ENCODE data around the gene FRZB.

The FRZB gene

DNA sequence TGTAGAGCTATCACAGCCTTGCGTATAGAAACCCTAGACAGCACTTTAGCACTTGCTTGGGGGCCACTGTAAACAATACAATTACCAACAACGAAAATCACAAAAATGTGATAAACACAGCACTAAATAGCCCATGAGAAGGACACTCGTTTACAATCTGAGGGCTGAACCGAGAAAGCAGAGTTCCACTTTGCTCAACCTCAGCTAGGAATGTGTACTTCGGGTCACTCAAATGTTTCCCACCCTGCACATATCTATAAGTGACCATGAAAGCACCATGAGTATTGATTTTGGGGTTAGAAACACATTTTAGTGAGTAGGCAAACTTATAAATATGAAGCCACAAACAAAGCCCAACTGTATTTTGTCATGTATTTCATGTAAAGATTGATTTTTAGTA, 62.3 kb downstream of the FRZB start:
- DNase-seq = no peak

DNA sequence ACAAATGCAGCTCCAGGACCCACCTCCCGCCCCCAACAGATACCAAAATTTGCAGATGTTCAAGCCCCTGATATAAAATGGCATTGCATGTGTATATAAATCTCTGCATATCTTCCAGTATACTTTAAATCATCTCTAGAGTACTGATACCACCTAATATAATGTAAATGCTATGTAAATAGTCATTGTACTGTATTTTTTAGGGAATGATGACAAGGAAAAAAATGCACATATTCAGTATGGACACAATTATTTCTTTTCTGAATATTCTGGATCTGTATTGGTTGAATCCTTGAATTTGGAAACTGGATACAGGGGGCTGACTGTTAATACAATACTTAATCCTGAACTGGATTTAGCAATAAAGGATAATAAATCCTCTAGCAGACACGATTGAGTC, 67.7 kb downstream of the FRZB start:
- no peak for DNase-seq

DNA sequence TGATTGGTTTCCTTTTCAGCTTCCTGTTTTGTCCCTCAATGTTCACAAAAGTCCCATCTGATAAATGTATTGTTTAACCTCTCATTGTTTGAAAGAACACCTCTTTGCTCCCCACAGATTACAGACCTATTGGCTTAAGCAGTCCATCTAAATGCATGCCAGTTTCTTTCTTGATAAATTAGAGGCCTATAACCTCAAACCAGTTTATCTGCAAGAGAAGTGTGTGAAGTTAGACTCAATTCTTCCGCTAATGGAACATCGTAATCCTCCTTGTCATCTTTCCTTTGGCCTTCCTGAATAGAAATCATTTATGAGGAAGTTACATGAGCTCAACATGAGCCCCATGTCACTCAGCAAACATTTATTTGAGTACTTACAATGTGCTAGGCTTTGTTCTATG, 74.0 kb downstream of the FRZB start:
- no peak for DNase-seq

DNA sequence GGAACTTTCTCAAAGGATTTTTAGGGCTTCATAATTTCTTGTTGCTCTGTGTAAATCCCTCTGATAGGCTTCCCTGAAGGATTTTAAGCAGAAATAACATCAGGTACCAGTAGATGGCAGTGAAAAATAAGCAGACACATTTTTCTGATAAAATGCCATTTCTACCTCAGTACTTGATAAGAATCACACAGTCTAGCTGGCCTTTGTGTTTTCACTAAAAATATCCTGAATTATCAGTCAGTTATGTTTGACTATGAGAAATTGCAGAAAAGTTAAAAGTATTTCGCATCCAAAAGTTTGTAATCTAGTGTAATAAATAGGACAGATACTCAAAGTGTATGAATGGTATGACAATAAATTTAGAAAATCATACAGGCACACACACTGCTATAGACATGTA, 81.7 kb downstream of the FRZB start:
- DNase-seq = no peak

DNA sequence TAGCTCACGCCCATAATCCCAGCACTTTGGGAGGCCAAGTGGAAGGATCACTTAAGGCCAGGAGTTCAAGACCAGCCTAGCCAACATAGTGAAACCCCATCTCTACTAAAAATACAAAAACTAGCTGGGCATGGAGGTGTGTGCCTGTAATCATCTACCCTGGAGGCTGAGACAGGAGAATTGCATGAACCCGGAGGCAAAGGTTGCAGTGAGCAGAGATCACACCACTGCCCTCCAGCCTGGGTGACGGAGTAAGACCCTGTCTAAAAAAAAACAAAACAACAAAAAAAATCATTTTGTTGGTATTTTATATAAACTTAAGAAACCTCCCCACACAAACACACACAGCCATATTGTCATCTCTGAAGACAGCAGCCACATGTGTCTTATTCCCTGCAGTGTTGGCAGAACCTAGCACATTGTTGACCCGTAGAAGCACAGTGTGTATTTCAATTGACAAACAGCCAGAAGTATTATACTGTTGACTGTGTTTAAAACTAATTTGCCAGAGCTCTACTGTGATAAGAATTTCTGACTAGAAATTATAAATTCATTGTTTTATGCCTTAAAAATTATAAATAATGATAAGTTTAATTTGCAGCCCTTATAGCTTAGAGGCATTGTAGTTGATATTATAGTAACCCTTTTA, 82.3 kb downstream of the FRZB start:
- no peak for DNase-seq
